HepG2 (cell line): ENCODE measurements around the gene ZBTB46. TPM values are rescaled to one million over a fixed set of nuclear protein-coding genes. Genes with fewer than 3 reads are reported as not detected.

Source experiments
- KIAA2018 ChIP-seq: sonication (generic); formaldehyde crosslinking; IDR thresholded peaks from 2 replicates; pipeline ENCODE4 v1.5.0; 2020; ENCODE audit warnings: mild to moderate bottlenecking, missing genetic modification reagents, borderline replicate concordance
- MBD4 ChIP-seq: IDR thresholded peaks from 2 replicates; pipeline ENCODE4 v1.6.1; 2012; ENCODE audit warnings: low read length, inconsistent platforms, borderline replicate concordance
- SIX4 ChIP-seq: sonication (generic); formaldehyde crosslinking; IDR thresholded peaks from 2 replicates; pipeline ENCODE4 v1.4.0; 2020; ENCODE audit warnings: missing genetic modification reagents
- TCF7 ChIP-seq: sonication (generic); IDR thresholded peaks from 2 replicates; pipeline ENCODE4 v1.6.1; 2016; ENCODE audit warnings: antibody characterized with exemption, low read depth
- TSC22D2 ChIP-seq: sonication (generic); formaldehyde crosslinking; IDR thresholded peaks from 2 replicates; pipeline ENCODE4 v1.5.1; 2020; ENCODE audit warnings: missing genetic modification reagents, mild to moderate bottlenecking, borderline replicate concordance
- ZBTB21 ChIP-seq: sonication (generic); formaldehyde crosslinking; IDR thresholded peaks from 2 replicates; pipeline ENCODE4 v1.4.0; 2020; ENCODE audit warnings: missing genetic modification reagents
- ZNF17 ChIP-seq: sonication (generic); formaldehyde crosslinking; IDR thresholded peaks from 2 replicates; pipeline ENCODE4 v1.5.0; 2020; ENCODE audit warnings: mild to moderate bottlenecking, missing genetic modification reagents
- ZNF430 ChIP-seq: sonication (generic); formaldehyde crosslinking; IDR thresholded peaks from 2 replicates; pipeline ENCODE4 v1.9.0; 2021; ENCODE audit warnings: mild to moderate bottlenecking, missing genetic modification reagents
- ZNF746 ChIP-seq: sonication (generic); formaldehyde crosslinking; IDR thresholded peaks from 2 replicates; pipeline ENCODE4 v1.8.0; 2022; ENCODE audit warnings: mild to moderate bottlenecking, missing genetic modification reagents
- polyA plus RNA-seq, 8 experiments: library from polyadenylated mRNA; depleted of rRNA in 3 of 8; stranded (reverse) in 7 of 8; unstranded in 1 of 8; fragments of >200 nt; fragmentation: Illumina TruSeq in 4 of 8; extraction: Trizol in 4 of 8; gene quantifications; 2 replicates each; pipeline versions ENCODE4 v1.2.1 to v1.2.3, GENCODE V29; 2011 to 2016; ENCODE audit warnings: low read depth in 4 of 8, missing spikeins in 1 of 8, mixed read lengths in 1 of 8; ENCODE audit not compliant: insufficient read depth in 1 of 8
- total RNA-seq, 5 experiments: library from RNA; depleted of rRNA; stranded (reverse); fragments of >200 nt; fragmentation: Illumina TruSeq; extraction: Trizol; gene quantifications; 2 replicates each; pipeline ENCODE4 v1.2.3, GENCODE V29; 2016; ENCODE audit warnings: low read depth in 1 of 5
- TF ChIP-seq, protein P1 (sequence below): sonication (generic); formaldehyde crosslinking; IDR thresholded peaks from 2 replicates; pipeline ENCODE4 v1.4.0; 2020; ENCODE audit warnings: missing genetic modification reagents
- TF ChIP-seq, protein P2 (sequence below): sonication (generic); formaldehyde crosslinking; IDR thresholded peaks from 2 replicates; pipeline ENCODE4 v1.9.0; 2021; ENCODE audit warnings: missing genetic modification reagents, borderline replicate concordance
- TF ChIP-seq, protein P3 (sequence below): sonication (generic); formaldehyde crosslinking; IDR thresholded peaks from 2 replicates; pipeline ENCODE4 v1.8.1; 2023; ENCODE audit warnings: mild to moderate bottlenecking, inconsistent platforms, moderate library complexity, missing genetic modification reagents, borderline replicate concordance
- TF ChIP-seq, protein P4 (sequence below): sonication (generic); formaldehyde crosslinking; IDR thresholded peaks from 2 replicates; pipeline ENCODE4 v1.9.0; 2022; ENCODE audit warnings: missing genetic modification reagents, mild to moderate bottlenecking, borderline replicate concordance

The ZBTB46 gene
- total and polyA plus RNA-seq, 2 of the 13 experiments (the other 11 are each of a cell fraction or from before 2014, with no cell fraction given), result 1.6 to 13.5 TPM

DNA sequence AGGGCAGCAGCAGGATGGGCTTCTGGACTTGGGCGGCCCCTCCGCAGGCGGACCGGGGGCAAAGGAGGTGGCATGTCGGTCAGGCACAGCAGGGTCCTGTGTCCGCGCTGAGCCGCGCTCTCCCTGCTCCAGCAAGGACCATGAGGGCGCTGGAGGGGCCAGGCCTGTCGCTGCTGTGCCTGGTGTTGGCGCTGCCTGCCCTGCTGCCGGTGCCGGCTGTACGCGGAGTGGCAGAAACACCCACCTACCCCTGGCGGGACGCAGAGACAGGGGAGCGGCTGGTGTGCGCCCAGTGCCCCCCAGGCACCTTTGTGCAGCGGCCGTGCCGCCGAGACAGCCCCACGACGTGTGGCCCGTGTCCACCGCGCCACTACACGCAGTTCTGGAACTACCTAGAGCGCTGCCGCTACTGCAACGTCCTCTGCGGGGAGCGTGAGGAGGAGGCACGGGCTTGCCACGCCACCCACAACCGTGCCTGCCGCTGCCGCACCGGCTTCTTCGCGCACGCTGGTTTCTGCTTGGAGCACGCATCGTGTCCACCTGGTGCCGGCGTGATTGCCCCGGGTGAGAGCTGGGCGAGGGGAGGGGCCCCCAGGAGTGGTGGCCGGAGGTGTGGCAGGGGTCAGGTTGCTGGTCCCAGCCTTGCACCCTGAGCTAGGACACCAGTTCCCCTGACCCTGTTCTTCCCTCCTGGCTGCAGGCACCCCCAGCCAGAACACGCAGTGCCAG is 134.3 kb downstream of the ZBTB46 start, which contains the start of gene TNFRSF6B (continued):
- no peak for TF ChIP-seq KIAA2018 (CRISPR knock-in tag)
- TF ChIP-seq ZNF430 (CRISPR knock-in tag), result no peak
- TF ChIP-seq ZNF17 (CRISPR knock-in tag), result no peak
- TF ChIP-seq, protein P1, sequence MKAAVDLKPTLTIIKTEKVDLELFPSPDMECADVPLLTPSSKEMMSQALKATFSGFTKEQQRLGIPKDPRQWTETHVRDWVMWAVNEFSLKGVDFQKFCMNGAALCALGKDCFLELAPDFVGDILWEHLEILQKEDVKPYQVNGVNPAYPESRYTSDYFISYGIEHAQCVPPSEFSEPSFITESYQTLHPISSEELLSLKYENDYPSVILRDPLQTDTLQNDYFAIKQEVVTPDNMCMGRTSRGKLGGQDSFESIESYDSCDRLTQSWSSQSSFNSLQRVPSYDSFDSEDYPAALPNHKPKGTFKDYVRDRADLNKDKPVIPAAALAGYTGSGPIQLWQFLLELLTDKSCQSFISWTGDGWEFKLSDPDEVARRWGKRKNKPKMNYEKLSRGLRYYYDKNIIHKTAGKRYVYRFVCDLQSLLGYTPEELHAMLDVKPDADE, result no peak
- no peak for TF ChIP-seq TSC22D2
- no peak for TF ChIP-seq ZBTB21 (CRISPR knock-in tag)
- TF ChIP-seq, protein P2, sequence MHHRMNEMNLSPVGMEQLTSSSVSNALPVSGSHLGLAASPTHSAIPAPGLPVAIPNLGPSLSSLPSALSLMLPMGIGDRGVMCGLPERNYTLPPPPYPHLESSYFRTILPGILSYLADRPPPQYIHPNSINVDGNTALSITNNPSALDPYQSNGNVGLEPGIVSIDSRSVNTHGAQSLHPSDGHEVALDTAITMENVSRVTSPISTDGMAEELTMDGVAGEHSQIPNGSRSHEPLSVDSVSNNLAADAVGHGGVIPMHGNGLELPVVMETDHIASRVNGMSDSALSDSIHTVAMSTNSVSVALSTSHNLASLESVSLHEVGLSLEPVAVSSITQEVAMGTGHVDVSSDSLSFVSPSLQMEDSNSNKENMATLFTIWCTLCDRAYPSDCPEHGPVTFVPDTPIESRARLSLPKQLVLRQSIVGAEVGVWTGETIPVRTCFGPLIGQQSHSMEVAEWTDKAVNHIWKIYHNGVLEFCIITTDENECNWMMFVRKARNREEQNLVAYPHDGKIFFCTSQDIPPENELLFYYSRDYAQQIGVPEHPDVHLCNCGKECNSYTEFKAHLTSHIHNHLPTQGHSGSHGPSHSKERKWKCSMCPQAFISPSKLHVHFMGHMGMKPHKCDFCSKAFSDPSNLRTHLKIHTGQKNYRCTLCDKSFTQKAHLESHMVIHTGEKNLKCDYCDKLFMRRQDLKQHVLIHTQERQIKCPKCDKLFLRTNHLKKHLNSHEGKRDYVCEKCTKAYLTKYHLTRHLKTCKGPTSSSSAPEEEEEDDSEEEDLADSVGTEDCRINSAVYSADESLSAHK (CRISPR knock-in tag), result no peak
- TF ChIP-seq, protein P3, sequence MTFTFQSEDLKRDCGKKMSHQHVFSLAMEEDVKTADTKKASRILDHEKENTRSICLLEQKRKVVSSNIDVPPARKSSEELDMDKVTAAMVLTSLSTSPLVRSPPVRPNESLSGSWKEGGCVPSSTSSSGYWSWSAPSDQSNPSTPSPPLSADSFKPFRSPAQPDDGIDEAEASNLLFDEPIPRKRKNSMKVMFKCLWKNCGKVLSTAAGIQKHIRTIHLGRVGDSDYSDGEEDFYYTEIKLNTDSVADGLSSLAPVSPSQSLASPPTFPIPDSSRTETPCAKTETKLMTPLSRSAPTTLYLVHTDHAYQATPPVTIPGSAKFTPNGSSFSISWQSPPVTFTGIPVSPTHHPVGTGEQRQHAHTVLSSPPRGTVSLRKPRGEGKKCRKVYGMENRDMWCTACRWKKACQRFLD (CRISPR knock-in tag), result no peak
- TF ChIP-seq ZNF746 (CRISPR knock-in tag), result no peak
- no peak for TF ChIP-seq SIX4 (CRISPR knock-in tag)
- TF ChIP-seq MBD4, result no peak
- TF ChIP-seq, protein P4, sequence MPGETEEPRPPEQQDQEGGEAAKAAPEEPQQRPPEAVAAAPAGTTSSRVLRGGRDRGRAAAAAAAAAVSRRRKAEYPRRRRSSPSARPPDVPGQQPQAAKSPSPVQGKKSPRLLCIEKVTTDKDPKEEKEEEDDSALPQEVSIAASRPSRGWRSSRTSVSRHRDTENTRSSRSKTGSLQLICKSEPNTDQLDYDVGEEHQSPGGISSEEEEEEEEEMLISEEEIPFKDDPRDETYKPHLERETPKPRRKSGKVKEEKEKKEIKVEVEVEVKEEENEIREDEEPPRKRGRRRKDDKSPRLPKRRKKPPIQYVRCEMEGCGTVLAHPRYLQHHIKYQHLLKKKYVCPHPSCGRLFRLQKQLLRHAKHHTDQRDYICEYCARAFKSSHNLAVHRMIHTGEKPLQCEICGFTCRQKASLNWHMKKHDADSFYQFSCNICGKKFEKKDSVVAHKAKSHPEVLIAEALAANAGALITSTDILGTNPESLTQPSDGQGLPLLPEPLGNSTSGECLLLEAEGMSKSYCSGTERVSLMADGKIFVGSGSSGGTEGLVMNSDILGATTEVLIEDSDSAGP (CRISPR knock-in tag), result peak; percentile 66
- no peak for TF ChIP-seq TCF7
